Peyer's patch (tissue), 4 donors: ENCODE data around the gene BACH2.

Source experiments
- CTCF ChIP-seq, 6 experiments: fragments of 450-650 bp in 4 of 6; fragments of 200-600 bp in 2 of 6; sonication (generic) in 1 of 6; IDR thresholded peaks; one replicate each; pipeline ENCODE4 v1.5.1; 2017 to 2019; ENCODE audit warnings: antibody characterized with exemption in 6 of 6, mild to moderate bottlenecking in 3 of 6, moderate library complexity in 1 of 6
- POLR2A ChIP-seq, 2 donors: fragments of 450-650 bp; IDR thresholded peaks; one replicate each; pipeline ENCODE4 v1.5.1; 2017; ENCODE audit warnings: antibody characterized with exemption in 2 of 2, mild to moderate bottlenecking in 2 of 2, moderate library complexity in 2 of 2

GRCh38 chr6:89952686-89953085 lies 344.0 kb downstream of the BACH2 start:
- TF ChIP-seq CTCF (IDR thresholded peaks at IDR 0.05) (no peak), POLR2A (IDR thresholded peaks at IDR 0.05) (no peak)
